OCI-LY1 (cell line): Measurements from ENCODE around the gene LCMT2.

Experiments
- H2AFZ ChIP-seq: fragments of 200-600 bp; sonication (generic), shearing (Covaris generic); 2 replicates; pipeline ENCODE4 v1.6.0; 2014; ENCODE audit warnings: antibody characterized with exemption, mild to moderate bottlenecking, low read length
- H3F3A ChIP-seq: fragments of 200-600 bp; sonication (generic), shearing (Covaris generic); 2 replicates; pipeline ENCODE4 v1.6.0; 2014; ENCODE audit warnings: mild to moderate bottlenecking, antibody characterized with exemption, low read length, moderate library complexity; ENCODE audit not compliant: insufficient read depth
- H3K27ac ChIP-seq: fragments of 200-600 bp; sonication (generic); 2 replicates; pipeline ENCODE4 v1.5.1; 2014; ENCODE audit warnings: low read length, mixed run types, mild to moderate bottlenecking, low read depth; ENCODE audit not compliant: poor library complexity, severe bottlenecking
- H3K27me3 ChIP-seq: fragments of 200-600 bp; sonication (generic); 2 replicates; pipeline ENCODE4 v1.6.0; 2014; ENCODE audit warnings: antibody characterized with exemption, mild to moderate bottlenecking, low read length, moderate library complexity; ENCODE audit not compliant: insufficient read depth
- H3K36me3 ChIP-seq: fragments of 200-600 bp; sonication (generic); 2 replicates; pipeline ENCODE4 v1.6.1; 2014; ENCODE audit warnings: mild to moderate bottlenecking, antibody characterized with exemption, low read length, moderate library complexity, mixed read lengths; ENCODE audit not compliant: insufficient read depth
- H3K4me1 ChIP-seq: fragments of 200-600 bp; sonication (generic); 2 replicates; pipeline ENCODE4 v1.5.1; 2014; ENCODE audit warnings: mild to moderate bottlenecking, low read length, moderate library complexity; ENCODE audit not compliant: insufficient read depth, severe bottlenecking
- H3K4me2 ChIP-seq: fragments of 200-600 bp; sonication (generic), shearing (Covaris generic); 2 replicates; pipeline ENCODE4 v1.6.1; 2014; ENCODE audit warnings: low read length
- H3K4me3 ChIP-seq: fragments of 200-600 bp; sonication (generic); 2 replicates; pipeline ENCODE4 v1.5.1; 2014; ENCODE audit warnings: low read length, low read depth, mild to moderate bottlenecking, mixed read lengths; ENCODE audit not compliant: poor library complexity, severe bottlenecking
- H3K79me2 ChIP-seq: fragments of 200-600 bp; shearing (Covaris generic); 2 replicates; pipeline ENCODE4 v1.6.1; 2016; ENCODE audit warnings: mixed run types, low read length, mixed read lengths; ENCODE audit not compliant: insufficient read depth
- H3K9ac ChIP-seq: fragments of 200-600 bp; sonication (generic), shearing (Covaris generic); 2 replicates; pipeline ENCODE4 v1.6.1; 2014; ENCODE audit warnings: mild to moderate bottlenecking, low read length, mixed read lengths
- H3K9me2 ChIP-seq: fragments of 200-600 bp; sonication (generic), shearing (Covaris generic); 2 replicates; pipeline ENCODE4 v1.6.1; 2014; ENCODE audit warnings: low read depth, mild to moderate bottlenecking, low read length, mixed read lengths
- H3K9me3 ChIP-seq: fragments of 200-600 bp; shearing (Covaris generic); 2 replicates; pipeline ENCODE4 v1.6.1; 2014; ENCODE audit warnings: low read length, mixed read lengths
- H4K20me1 ChIP-seq: fragments of 200-600 bp; sonication (generic), shearing (Covaris generic); 2 replicates; pipeline ENCODE4 v1.6.0; 2016; ENCODE audit warnings: mild to moderate bottlenecking, low read length; ENCODE audit not compliant: insufficient read depth
- EZH2 ChIP-seq: fragments of 200-600 bp; sonication (generic), shearing (Covaris generic); IDR thresholded peaks from 2 replicates; pipeline ENCODE4 v1.8.0; 2017; ENCODE audit warnings: borderline replicate concordance, mixed run types, mild to moderate bottlenecking, antibody characterized with exemption, low read length, moderate library complexity, mixed read lengths
- TF ChIP-seq, protein P1 (sequence below): fragments of 200-600 bp; sonication (generic), shearing (Covaris generic); IDR thresholded peaks from 2 replicates; pipeline ENCODE4 v1.5.1; 2017; ENCODE audit warnings: mild to moderate bottlenecking, antibody characterized with exemption, low read length, moderate library complexity, mixed read lengths

Gene LCMT2

DNA sequence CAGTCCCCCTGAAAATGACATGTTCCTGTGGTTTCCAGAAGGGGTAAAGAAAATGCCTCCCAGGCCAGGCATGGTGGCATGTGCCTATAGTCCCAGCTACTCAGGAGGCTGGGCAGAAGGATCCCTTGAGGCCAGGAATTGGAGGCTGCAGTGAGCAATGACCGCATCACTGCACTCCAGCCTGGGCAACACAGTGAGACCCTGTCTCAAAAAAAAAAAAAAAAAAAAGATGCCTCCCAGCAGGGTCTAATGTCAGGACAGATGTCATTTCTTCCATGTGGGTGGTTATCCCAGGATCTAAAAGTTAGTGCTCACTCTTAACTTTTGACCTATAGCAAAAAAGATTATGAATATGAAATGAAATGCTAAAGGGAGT is 13.4 kb downstream of the LCMT2 start:
- Histone ChIP-seq H3K9me3 (no peaks in the 10 kb centered on the region), H4K20me1 (no peaks in the 10 kb centered on the region), H3F3A (no peaks in the 10 kb centered on the region), H2AFZ (no peak overlapping the region), H3K27me3 (no peaks in the 10 kb centered on the region), H3K9ac (no peak overlapping the region), H3K4me3 (no peak overlapping the region), H3K79me2 (no peaks in the 10 kb centered on the region), H3K36me3 (no peaks in the 10 kb centered on the region), H3K9me2 (no peaks in the 10 kb centered on the region), H3K4me1 (no peaks in the 10 kb centered on the region), H3K4me2 (no peak overlapping the region), H3K27ac (no peak overlapping the region)
- TF ChIP-seq, protein P1, sequence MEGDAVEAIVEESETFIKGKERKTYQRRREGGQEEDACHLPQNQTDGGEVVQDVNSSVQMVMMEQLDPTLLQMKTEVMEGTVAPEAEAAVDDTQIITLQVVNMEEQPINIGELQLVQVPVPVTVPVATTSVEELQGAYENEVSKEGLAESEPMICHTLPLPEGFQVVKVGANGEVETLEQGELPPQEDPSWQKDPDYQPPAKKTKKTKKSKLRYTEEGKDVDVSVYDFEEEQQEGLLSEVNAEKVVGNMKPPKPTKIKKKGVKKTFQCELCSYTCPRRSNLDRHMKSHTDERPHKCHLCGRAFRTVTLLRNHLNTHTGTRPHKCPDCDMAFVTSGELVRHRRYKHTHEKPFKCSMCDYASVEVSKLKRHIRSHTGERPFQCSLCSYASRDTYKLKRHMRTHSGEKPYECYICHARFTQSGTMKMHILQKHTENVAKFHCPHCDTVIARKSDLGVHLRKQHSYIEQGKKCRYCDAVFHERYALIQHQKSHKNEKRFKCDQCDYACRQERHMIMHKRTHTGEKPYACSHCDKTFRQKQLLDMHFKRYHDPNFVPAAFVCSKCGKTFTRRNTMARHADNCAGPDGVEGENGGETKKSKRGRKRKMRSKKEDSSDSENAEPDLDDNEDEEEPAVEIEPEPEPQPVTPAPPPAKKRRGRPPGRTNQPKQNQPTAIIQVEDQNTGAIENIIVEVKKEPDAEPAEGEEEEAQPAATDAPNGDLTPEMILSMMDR, result no peak
- no peak for TF ChIP-seq EZH2

DNA sequence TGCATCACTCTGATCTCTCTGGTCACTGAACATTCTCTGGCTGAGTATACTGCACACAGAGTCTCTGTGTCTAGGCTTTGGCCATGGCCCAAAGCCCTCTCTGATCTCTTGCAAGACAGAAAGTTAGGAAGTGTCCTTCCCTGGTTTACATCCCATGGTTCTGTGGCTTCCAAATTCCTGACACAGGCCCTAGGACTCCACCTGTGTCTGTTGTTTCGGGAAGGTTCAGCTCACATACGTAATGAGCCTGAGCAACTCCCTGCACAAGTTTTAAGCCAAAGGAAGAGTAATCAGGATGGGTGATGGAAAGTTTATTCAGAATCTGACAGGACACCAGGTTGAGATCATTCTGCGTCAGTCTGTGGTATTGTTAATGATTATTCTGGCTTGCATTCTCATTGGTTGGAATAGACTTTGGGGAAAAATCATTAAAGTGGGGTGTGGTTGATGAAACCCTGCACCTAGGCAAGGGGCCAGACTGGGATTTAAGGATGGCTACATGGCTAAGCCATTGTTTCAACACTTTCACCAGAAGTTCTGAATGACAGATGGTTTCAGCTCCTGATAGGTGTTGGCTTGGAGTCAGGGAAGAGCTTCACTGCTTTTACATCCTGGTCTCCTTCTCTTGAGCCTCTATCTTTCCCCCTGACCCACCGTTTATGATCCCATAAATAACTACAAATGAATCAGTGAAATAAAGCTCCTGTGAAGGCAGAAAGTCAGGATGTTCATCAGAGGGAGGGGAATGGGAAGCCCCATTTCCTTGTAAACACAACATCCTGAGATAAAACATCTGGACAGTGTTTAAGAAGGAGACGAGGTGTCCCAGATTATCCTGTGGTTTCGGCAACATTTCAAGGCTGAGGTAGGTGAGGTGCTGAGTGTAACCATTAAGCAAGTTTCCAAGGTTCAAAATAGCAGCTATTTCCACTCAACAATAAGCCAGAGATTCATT is 14.1 kb downstream of the LCMT2 start:
- H3K36me3 ChIP-seq, result no peaks in the 10 kb centered on the region
- H3K4me1 ChIP-seq, result no peaks in the 10 kb centered on the region
- no peaks in the 10 kb centered on the region for H3K9me2 ChIP-seq
- H3K9me3 ChIP-seq, result no peaks in the 10 kb centered on the region
- H3K4me3 ChIP-seq, result no peak overlapping the region
- no peak overlapping the region for H3K4me2 ChIP-seq
- H3K27me3 ChIP-seq, result no peaks in the 10 kb centered on the region
- no peaks in the 10 kb centered on the region for H3F3A ChIP-seq
- no peak overlapping the region for H3K27ac ChIP-seq
- TF ChIP-seq, protein P1, result no peak
- no peak for TF ChIP-seq EZH2
- no peak overlapping the region for H3K9ac ChIP-seq
- H4K20me1 ChIP-seq, result no peaks in the 10 kb centered on the region
- no peak overlapping the region for H2AFZ ChIP-seq
- H3K79me2 ChIP-seq, result no peaks in the 10 kb centered on the region

DNA sequence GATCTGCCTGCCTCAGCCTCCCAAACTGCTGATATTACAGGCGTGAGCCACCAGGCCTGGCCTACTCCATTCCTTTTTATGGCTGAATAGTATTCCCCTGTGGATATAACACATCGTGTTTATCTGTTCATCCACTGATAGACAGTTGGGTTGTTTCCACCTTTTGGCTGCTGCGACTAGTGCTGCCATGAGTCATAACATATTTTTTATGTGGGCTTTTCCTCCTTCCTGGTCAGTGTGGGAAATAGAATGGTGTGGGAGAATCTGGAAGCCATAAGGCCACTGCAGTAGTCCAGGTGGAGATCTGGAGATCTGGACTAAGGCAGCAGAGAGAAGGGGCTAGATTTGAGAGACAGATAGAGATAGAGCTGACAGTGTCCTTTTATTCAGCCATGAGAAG is 16.2 kb downstream of the LCMT2 start:
- no peaks in the 10 kb centered on the region for H3K4me1 ChIP-seq
- H3K4me3 ChIP-seq, result no peak overlapping the region
- no peaks in the 10 kb centered on the region for H3F3A ChIP-seq

More for the DNA sequence above, 16.2 kb downstream of the LCMT2 start:
- H3K9ac ChIP-seq, result no peak overlapping the region
- H3K79me2 ChIP-seq, result no peaks in the 10 kb centered on the region
- no peaks in the 10 kb centered on the region for H3K27me3 ChIP-seq
- no peaks in the 10 kb centered on the region for H3K9me2 ChIP-seq
- no peaks in the 10 kb centered on the region for H3K36me3 ChIP-seq
- H2AFZ ChIP-seq, result no peak overlapping the region
- no peaks in the 10 kb centered on the region for H3K9me3 ChIP-seq
- H3K4me2 ChIP-seq, result no peak overlapping the region
- TF ChIP-seq, protein P1, result no peak
- TF ChIP-seq EZH2, result no peak
- no peak overlapping the region for H3K27ac ChIP-seq
- no peaks in the 10 kb centered on the region for H4K20me1 ChIP-seq
